Subcutaneous abdominal adipose tissue (tissue), 5 donors: ENCODE results near the gene FAM76B.

Experiments
- H3K27ac ChIP-seq: one replicate; pipeline ENCODE4 v1.7.0; 2013; ENCODE audit warnings: low read depth, mild to moderate bottlenecking, inconsistent platforms, low read length, moderate library complexity
- H3K27me3 ChIP-seq, 5 donors: one replicate each; pipeline ENCODE4 v1.7.0; 2013; ENCODE audit warnings: low read length in 5 of 5, inconsistent platforms in 1 of 5; ENCODE audit not compliant: control insufficient read depth in 5 of 5, insufficient read depth in 4 of 5
- H3K36me3 ChIP-seq, 5 donors: one replicate each; pipeline ENCODE4 v1.7.0; 2013; ENCODE audit warnings: low read length in 5 of 5; ENCODE audit not compliant: control insufficient read depth in 5 of 5, insufficient read depth in 5 of 5
- H3K4me1 ChIP-seq, 5 donors: one replicate each; pipeline ENCODE4 v1.7.0; 2013; ENCODE audit warnings: low read length in 5 of 5, mild to moderate bottlenecking in 3 of 5, moderate library complexity in 1 of 5; ENCODE audit not compliant: control insufficient read depth in 5 of 5, insufficient read depth in 5 of 5
- H3K4me3 ChIP-seq, 5 donors: one replicate each; pipeline ENCODE4 v1.7.0; 2013; ENCODE audit warnings: low read length in 5 of 5, low read depth in 1 of 5
- H3K9ac ChIP-seq, 5 donors: one replicate each; pipeline ENCODE4 v1.7.0; 2013; ENCODE audit warnings: low read length in 5 of 5, mild to moderate bottlenecking in 4 of 5, moderate library complexity in 3 of 5
- H3K9me3 ChIP-seq, 5 donors: one replicate each; pipeline ENCODE4 v1.7.0; 2013; ENCODE audit warnings: low read length in 5 of 5; ENCODE audit not compliant: control insufficient read depth in 5 of 5
- donor health status: healthy.
- donor health status: healthy.
- donor health status: healthy.
- donor health status: healthy.
- donor health status: healthy.

Gene FAM76B

DNA sequence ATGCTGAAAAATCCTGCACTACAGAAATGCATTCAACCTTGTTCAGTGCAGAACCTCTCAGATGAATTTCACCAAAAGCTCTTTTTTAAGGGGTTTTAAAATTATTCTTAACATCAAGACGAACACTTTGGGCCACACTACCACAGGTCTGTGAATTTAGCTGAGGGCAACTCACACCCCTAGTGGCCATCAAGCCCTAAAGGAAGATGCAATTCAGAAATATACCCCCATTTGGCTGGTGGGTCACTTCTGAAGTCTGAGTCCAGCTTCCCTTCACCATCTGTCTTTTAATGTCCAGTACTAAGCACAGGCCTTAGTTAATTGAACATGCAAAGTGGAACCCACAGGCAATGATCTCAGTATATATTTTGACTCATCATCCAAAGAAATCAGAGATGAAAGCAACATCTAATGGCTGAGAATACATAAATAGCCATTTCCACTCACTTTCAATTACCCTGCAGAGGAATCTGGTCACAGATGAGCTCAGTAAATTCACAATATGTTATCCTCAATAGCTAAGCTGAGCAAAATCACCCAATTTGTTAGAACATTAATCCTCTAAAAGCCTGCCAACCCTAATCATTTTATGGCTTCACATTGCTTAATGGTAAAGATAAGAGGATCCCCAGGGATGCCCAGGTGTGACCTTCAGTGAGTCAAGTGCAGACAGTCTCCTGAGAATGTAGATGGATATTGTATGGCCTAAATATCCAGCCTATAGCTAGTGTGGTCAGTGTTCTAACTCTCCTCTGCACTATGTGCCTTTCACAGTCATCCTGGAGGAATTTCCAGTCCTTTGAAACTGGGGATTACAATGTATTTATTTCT, 50.3 kb downstream of the FAM76B start:
- Histone ChIP-seq H3K9ac (no peak overlapping the region), H3K9me3 (no peaks in the 10 kb centered on the region), H3K36me3 (no peaks in the 10 kb centered on the region), H3K4me1 (no peaks in the 10 kb centered on the region), H3K27ac (no peak overlapping the region), H3K4me3 (no peak overlapping the region), H3K27me3 (no peaks in the 10 kb centered on the region)

DNA sequence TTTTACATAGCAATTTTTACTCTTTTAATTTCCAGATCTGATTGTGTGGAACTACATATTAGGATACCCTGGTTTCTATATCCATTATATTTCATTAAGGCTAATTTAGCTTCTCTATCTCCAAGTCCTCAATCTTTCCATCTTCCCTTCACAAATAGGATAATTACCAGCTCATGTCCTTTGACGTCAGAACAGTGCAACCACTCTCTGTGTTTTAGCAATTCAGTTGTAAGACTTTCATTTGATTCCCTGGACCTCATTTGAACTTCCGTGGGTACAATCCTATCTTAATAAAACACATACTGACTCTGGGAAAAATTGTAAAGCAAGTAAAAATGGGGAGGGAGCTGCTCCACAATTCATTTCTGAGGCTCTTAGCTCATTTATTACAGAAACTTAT, 52.8 kb downstream of the FAM76B start:
- Histone ChIP-seq H3K27me3 (no peaks in the 10 kb centered on the region), H3K4me1 (no peaks in the 10 kb centered on the region), H3K4me3 (no peak overlapping the region), H3K9me3 (no peaks in the 10 kb centered on the region), H3K9ac (no peak overlapping the region), H3K36me3 (no peaks in the 10 kb centered on the region), H3K27ac (no peak overlapping the region)

DNA sequence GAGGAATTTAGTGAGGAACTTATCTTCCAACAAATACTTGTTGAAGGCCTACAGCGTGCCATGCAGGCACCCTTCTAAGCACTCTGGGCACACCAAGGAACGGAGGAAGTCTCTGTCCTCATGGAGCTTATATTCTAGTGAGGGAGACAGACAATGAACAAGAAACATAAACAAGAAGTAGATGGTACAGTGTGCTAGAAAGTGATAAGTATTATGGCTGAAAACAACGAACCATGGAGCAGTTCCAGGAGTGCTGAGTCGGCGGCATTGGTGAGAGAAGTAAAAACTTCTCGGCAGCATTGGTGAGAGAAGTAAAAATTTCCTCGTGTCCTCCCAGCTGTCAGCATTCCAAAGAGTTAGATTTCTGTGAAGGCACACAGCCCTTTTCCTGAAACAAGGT, 53.2 kb downstream of the FAM76B start:
- Histone ChIP-seq H3K9ac (no peak overlapping the region), H3K4me1 (no peaks in the 10 kb centered on the region), H3K9me3 (no peaks in the 10 kb centered on the region), H3K36me3 (no peaks in the 10 kb centered on the region), H3K27me3 (no peaks in the 10 kb centered on the region), H3K27ac (no peak overlapping the region), H3K4me3 (no peak overlapping the region)

DNA sequence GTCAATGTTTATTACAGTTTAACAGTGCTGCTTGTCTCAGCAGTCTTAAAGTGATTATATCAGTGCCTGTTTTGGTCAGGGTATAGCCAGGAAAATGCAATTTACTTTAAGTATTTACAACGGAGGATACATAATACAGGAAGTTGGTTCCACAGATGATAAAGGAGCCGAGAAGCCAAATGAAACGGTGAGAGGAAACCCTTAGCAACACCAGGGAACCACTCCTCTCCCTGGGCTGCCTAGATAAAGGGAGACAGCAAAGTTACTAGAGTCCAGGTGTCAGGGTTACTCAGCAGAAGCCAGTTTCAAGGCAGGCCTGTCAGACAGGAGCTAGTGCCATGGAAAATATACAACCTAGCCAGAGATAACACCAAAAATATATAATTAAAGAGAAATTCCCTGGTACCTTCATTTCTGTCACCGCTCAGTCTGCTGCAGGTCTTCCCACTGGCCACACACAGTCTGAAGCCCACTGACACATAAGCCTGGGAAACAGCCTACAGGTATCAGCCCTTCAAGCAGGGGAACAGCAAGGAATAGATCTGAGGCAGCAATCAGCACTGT, 55.5 kb downstream of the FAM76B start:
- Histone ChIP-seq H3K4me1 (no peaks in the 10 kb centered on the region), H3K27ac (no peak overlapping the region), H3K36me3 (no peaks in the 10 kb centered on the region), H3K4me3 (no peak overlapping the region), H3K27me3 (no peaks in the 10 kb centered on the region), H3K9me3 (no peaks in the 10 kb centered on the region), H3K9ac (no peak overlapping the region)

DNA sequence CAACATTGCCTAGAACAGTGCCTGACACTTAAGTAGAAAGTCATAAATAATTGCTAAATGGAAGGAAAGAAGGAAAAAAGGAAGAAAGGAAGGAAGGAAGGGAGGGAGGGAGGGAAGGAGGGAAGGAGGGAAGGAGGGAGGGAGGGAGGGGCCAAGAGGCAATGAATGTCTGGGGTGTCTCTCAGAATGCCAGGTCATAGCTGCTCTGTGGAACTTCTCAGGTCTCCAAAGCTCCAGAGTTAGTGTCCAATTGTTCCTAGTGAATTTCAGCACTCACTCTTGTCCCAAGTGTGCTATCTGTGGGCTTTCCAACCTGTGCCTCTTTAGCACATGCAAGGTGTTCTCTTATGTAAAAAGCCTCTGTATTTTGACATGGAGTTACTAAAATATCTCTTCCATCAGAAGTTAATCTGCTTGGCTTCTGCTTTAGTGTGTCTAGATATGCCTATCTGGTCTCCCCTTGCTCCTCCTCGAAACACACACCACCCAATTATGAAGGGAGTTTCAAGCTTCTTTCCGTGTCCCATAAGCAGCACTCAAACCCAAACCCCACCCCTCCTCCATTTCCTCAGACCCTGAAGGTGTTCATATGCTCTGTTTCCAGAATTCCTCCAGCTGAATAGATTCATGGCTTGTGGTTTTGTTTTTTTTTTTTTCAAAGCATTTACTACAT, 56.5 kb downstream of the FAM76B start:
- Histone ChIP-seq H3K4me3 (no peak overlapping the region), H3K9me3 (no peaks in the 10 kb centered on the region), H3K4me1 (no peaks in the 10 kb centered on the region), H3K27me3 (no peaks in the 10 kb centered on the region), H3K9ac (no peak overlapping the region), H3K27ac (no peak overlapping the region), H3K36me3 (no peaks in the 10 kb centered on the region)

DNA sequence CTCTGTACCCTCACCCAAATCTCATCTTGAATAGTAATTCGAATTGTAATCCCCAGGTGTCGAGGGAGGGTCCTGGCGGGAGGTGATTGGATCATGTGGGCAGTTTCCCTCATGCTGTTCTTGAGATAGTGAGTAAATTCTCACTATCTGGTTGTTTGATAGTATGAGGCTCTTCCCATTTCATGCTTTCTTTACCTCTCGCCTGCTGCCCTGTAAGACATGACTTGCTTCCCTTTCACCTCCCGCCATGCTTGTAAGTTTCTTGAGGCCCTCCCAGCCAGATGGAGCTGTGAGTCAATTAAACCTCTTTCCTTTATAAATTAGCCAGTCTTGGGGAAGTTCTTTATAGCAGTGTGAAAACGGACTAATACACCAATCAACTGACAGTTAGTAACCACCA, 60.1 kb downstream of the FAM76B start:
- Histone ChIP-seq H3K4me1 (no peaks in the 10 kb centered on the region), H3K36me3 (no peaks in the 10 kb centered on the region), H3K27ac (no peak overlapping the region), H3K9ac (no peak overlapping the region), H3K9me3 (no peaks in the 10 kb centered on the region), H3K4me3 (no peak overlapping the region), H3K27me3 (no peaks in the 10 kb centered on the region)

DNA sequence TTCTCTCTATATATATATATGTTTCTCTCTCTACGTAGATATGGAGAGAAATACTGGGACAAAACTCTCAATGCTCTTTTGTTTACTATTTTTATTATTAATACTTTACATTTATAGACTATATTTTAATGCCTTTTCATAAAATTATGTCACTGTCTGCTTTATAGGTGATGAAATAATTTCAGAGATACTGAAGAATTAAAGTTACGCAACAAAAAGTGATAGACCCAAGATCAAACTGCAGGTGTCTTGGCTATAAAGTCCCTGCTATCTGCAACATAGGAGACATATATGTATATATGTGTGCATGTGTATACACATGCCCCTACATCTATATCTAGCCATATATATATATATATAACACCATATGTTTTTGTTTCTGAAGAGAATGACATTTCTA, 60.8 kb downstream of the FAM76B start:
- no peaks in the 10 kb centered on the region for H3K4me1 ChIP-seq
- H3K4me3 ChIP-seq = no peak overlapping the region
- no peaks in the 10 kb centered on the region for H3K27me3 ChIP-seq
- no peak overlapping the region for H3K27ac ChIP-seq
- no peaks in the 10 kb centered on the region for H3K9me3 ChIP-seq
- no peaks in the 10 kb centered on the region for H3K36me3 ChIP-seq
- no peak overlapping the region for H3K9ac ChIP-seq

DNA sequence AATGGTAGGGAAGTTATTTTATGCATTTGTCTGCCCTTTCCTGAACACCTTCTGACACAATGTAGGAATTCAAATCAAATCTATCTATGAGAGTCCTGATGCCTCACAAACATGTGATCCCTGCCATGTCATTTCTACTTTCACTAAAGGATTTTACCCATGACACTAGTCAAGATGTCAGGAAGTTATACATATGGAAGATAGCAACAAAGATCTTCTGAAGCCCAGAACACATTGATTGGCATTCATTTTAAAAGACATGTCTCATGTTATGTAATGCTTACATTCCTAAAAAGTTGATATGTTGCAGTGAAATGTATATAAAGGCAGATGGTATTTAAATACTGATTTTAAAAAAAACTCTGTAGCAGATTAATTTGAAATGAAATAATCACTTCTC, 61.5 kb downstream of the FAM76B start:
- Histone ChIP-seq H3K27ac (no peak overlapping the region), H3K4me3 (no peak overlapping the region), H3K9me3 (no peaks in the 10 kb centered on the region), H3K27me3 (no peaks in the 10 kb centered on the region), H3K9ac (no peak overlapping the region), H3K36me3 (no peaks in the 10 kb centered on the region), H3K4me1 (no peaks in the 10 kb centered on the region)

DNA sequence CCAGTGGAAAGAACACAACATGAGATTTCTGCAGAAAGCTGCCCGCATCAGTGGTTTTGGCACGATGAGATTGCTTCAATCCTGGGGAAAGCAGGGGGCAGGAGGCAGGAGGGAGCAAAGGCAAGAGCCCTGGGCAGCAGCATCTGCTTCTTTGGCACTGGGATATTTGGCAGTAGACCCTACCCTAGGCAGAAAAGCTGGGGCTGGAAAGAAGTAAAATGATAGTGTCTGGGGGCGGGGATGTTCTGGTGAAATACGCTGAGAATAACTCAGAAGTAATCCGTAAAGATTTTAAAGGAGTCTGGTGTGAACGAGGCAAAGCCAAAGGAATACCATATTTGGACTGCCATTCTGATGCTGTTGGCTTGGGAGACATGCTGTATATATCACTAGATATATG, 62.0 kb downstream of the FAM76B start:
- no peaks in the 10 kb centered on the region for H3K27me3 ChIP-seq
- H3K4me1 ChIP-seq = no peaks in the 10 kb centered on the region
- no peak overlapping the region for H3K4me3 ChIP-seq
- H3K27ac ChIP-seq = no peak overlapping the region
- no peak overlapping the region for H3K9ac ChIP-seq
- H3K36me3 ChIP-seq = no peaks in the 10 kb centered on the region
- no peaks in the 10 kb centered on the region for H3K9me3 ChIP-seq

DNA sequence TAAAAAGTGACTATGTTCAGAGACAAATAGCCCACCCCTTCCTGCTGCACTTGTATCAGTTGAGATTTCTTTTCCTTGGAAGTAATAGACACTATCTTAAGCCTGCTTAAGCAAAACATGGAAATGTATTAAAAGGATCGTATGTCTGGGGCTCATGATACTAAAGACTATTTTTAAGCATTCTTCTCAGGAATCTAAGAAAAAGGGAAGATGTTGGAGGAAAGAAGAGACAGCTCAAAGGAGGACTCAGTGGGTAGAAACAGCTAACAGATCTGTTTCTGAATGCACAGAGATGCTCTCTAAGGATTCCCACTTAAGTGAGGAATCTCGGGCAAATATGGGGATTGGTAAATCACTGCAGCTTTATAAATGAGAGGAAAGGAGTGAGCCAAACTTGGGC, 62.5 kb downstream of the FAM76B start:
- Histone ChIP-seq H3K9ac (no peak overlapping the region), H3K27ac (no peak overlapping the region), H3K4me1 (no peaks in the 10 kb centered on the region), H3K4me3 (no peak overlapping the region), H3K27me3 (no peaks in the 10 kb centered on the region), H3K36me3 (no peaks in the 10 kb centered on the region), H3K9me3 (no peaks in the 10 kb centered on the region)
